AG20443 (cell line): ENCODE results near the gene CCM2.
A peak's percentile ranks its signal among the peaks of the same experiment; 100 is the strongest.
"Not testable (repeated sequence)": the region's sequence is repeated elsewhere in the genome, so short reads cannot be mapped to it uniquely, and the experiment has no call there.

ENCODE experiments used
- DNase-seq: peaks from one replicate; pipeline ENCODE4 v3.0.0; 2012; ENCODE audit warnings: low spot score, mixed read lengths

Gene CCM2

DNA sequence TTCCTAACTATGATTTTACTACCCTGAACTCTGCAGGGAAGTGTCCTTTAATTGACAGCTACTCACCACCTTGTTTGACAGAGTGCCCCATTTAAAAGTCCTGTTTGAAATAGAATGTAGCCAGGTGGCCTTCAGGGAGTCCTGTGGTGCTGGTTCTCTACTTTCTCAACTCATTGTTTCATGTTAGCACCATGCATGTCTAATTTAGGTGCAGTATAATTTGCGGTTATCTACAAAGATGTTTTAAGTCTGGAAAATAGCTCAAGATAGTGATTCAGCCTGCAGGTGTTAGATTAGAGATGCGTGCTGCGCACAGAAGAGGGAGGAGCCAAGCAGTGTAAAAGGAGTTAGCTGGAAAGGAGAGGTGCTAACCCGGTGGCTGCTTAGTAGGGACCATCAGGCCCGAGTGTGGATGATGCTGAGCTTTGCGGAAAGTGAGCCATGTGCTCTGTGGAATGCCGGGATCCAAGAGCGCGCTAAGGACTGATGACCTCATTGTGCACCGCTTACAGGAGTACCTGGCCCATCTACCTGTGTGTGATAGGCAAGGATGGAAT, 1.2 kb downstream of the CCM2 start:
- DNase-seq, result no peak

GRCh38 chr7:45001826-45002225, 1.8 kb downstream of the CCM2 start:
- no peak for DNase-seq

DNA sequence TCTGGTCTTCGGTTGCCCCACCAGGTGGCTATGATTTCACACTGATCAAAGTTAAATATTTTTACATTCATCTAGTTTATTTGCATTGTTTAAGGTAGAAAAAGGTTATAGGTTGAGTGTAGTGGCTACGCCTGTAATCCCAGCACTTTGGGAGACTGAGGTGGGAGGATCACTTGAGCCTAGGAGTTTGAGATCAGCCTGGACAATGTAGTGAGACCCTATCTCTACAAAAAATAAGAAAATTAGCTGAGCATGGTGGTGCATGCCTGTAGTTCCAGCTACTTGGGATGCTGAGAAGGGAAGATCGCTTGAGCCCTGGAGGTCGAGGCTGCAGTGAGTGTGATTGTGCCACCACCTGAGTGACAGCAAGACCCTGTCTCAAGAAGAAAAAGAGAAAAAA, 3.8 kb downstream of the CCM2 start:
- DNase-seq, result no peak

DNA sequence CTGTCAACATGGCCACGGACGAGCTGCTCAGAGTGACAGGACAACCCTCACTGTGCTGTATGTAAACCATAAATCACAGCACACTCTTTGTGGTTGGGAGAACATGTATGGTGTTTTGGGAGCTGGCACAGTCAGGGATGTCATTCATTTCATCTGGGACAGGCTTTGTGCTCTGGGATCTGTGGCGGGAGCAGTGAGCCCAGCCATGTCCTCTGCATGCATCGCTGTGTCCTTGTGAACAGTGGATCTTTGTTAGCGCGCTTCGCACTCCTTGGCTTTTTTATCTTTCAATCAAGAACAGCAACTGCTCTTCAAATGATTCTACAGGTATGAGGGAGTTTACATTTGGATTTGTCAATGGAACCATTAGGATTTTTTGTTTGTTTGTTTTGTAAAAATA, 7.1 kb downstream of the CCM2 start:
- no peak for DNase-seq

DNA sequence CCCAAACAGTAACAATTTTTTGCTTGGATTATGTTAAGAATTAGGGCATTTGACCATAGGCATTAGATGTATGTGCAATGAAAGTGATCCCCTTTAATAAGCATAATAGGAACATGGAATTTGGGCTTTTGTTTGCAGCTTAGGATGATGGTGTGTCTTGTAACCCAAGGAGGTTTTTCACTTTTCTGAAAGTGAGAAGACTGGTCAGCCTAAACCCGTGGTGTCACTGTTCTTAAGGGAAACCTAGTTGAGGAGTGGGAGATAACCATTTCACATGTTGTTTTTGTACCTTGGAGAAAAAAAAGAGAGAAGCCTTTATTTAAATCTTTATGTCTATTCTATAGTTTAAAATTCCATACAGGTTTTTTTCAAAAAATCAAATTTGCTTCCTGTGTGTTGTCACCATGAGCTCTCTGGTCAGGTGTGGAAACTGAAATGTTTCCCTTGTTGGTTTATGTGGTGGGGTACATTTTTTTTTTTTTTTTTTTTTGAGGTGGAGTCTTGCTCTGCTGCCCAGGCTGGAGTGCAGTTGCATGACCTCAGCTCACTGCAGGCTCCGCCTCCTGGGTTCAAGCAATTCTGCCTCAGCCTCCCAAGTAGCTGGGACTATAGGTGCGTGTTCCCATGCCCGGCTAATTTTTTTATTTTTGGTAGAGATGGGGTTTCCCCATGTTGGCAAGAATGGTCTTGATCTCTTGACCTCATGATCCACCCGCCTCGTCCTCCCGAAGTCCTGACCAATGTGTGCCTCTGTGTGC, 7.7 kb downstream of the CCM2 start:
- DNase-seq, result no peak

GRCh38 chr7:45013465-45013967, 13.5 kb downstream of the CCM2 start:
- DNase-seq, result no peak

- no peak for DNase-seq
Observed at GRCh38 chr7:45015313-45015712, 15.3 kb downstream of the CCM2 start.

DNA sequence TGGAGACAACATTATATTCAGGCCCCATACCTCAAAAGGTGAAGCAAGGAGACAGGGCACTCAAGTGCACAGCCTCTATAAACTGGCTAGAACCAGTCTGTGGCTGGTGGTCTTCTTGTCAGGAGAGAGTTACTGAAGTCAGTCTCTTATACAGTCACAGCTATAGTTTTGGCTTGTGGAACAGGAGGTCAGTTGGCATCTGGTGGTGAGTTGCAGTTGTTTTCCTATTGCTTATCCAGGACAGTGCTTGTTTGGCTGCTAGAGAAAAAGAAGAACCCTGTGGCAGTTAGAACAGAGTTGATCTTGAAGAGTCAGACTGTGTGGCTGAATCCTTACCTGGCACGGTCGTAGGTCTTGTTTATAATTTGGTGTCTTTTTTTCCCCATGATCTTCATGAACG, 17.3 kb downstream of the CCM2 start:
- DNase-seq, result no peak

- no peak for DNase-seq
Observed at GRCh38 chr7:45020915-45021314, 20.9 kb downstream of the CCM2 start.

DNA sequence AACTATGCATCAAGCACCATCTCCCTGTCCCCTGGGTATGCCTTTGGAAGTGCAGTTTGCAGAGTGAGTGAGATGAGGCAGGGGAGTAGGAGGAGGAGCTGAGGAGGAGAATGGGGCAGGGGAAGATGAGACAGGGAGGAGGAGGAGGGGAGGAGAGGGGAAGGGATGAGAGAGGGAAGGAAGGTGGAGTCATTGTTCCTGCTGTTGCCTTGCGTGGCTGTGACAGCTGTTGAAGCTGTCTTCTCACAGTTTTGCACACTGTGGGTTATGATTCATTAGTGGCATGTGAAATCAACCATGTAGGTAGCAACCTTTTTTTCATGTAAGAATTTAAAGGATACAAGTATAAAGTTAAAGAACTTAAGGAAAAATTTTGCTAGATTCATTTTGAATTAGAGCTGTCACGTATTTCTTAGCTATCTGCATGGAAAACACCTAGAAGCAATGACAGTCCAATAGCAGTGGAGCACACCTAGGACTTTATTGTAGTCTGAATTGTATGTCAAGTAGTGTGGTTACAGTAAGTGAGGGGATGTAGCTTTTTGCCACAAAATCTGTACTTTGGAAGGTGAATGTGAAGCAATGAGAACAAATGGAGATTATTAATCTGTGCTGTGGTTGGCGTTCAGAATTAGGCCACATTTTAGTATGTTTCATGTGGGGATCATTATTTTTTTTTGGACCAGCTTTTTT, 21.7 kb downstream of the CCM2 start:
- peak; percentile 40 for DNase-seq

DNA sequence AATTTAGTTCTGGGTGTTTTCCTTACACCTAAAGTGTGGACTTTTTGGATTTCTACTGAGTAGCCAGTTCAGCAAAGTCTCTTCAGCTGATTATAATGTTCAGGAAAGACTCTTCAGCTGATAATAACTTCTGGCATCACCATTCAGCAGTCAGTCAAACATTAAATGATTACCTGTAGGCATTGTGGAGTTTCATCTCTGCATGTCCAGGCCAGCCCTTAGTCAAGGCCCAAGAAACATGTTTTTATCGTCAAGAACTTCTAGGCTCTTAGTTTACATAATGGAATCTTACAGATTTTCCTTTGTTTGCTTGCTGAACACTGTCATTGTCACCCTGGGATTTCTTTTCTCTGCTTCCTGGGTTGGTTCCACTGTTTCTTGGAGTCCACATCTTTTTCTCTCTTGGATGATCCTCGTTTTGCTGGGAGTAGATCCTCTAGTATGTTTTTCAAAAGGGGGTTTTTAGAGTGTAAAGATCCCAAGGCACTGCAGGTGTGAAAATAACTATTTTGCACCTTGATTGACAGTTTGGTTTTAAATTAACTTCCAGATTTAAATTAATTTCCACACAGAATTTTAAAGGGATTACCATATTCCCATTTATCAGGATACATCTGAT, 24.2 kb downstream of the CCM2 start:
- no peak for DNase-seq

DNA sequence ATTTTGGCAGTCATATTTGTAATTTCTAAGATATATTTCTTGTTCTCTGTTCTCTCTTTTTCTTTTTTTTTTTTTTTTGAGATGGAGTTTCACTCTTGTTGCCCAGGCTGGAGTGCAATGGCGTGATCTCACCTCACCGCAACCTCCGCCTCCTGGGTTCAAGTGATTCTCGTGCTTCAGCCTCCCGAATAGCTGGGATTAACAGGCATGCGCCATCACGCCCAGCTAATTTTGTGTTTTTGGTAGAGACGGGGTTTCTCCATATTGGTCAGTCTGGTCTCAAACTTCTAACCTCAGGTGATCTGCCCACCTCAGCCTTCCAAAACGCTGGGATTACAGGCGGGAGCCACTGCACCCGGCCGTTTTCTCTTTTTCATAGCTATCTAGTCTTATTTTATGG, 25.5 kb downstream of the CCM2 start:
- not testable (repeated sequence) for DNase-seq

DNA sequence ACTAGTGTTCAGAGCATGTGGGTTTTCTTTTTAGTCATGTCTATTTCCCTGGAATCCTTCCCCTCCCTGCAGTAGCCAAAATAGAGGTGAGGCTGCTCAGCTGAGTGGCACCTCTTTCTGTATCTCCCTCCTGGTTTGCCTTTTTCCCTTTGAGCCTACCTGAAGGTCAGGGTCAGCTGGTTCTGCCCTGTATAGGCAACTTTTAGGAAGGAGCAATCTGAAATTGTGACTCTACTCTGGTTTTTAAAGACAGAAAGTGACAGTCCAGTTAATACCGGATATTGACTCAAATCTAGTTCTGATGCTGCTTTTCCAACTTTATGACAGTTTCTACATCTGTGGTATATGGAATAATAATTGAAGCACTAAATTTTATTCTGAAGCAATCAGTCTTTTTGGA, 26.0 kb downstream of the CCM2 start:
- DNase-seq, result no peak

DNA sequence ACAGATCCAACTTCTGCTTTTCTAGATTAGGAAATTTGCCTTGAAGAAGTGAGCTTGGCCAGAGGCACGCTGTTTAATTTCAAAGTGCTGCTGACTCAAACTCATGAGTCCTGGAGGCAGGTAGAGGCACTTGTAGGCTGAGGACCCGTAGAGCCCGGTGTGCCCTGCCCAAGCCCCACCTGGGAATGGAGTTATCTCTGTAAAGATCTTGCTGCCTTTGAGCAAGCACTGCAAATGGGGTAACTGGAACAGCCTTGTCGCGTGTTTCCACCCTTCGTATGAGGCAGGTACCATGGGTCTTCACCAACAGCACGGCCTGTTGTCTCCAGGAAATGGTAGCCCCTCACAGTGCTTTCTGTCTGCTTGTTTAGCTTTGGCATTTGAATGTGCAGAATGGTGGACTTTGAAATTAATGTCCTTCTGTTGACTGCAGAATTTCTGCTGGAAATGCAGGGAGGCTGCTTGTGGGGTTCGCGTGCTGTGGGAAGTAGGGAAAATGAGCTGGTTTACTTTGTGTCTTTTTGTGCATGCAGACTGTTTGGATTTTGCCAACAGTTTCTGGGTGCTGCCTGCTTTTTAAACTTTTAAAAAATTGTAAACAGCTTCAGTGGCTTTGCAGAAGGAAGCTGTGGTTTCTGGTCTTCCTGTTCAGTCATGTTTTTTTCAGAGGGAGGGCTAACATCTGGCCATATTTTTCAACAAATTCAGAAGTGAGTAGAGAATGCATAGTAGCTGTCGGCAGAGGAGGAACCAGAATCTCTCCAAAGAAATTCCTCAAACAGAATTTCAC, 27.2 kb downstream of the CCM2 start:
- peak; percentile 21 for DNase-seq

- no peak for DNase-seq
Observed at GRCh38 chr7:45027774-45028114, 27.7 kb downstream of the CCM2 start.

DNA sequence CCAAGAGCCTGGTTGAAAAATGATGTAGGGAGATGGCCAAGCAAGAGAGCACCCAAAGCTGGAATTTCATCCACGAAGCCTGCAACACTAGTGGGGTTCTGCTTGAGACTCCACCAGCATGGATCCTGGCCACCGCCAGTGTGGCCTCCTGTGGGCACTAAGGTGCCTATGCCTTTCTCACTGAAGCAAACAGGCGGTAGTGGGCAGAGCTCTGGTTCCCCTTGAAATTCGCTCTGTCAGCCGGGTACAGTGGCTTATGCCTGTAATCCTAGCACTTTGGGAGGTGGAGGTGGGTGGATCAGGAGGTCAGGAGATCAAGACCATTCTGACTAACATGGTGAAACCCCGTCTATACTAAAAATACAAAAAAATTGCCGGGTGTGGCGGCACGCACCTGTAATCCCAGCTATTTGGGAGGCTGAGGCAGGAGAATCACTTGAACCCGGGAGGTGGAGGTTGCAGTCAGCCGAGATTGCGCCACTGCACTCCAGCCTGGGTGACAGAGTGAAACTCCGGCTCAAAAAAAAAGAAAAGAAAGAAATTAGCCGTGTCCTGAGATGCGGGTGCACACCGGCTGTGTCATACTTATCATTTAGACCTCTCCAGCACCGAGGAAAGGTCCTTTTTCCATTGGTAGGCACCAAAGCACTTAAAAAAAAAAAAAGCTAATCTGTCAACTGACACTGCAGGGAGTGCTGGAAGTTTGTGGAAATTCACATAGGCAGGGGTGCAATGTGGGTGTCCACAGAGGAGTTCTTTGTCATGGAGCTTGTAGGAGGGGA, 28.3 kb downstream of the CCM2 start:
- DNase-seq, result no peak

DNA sequence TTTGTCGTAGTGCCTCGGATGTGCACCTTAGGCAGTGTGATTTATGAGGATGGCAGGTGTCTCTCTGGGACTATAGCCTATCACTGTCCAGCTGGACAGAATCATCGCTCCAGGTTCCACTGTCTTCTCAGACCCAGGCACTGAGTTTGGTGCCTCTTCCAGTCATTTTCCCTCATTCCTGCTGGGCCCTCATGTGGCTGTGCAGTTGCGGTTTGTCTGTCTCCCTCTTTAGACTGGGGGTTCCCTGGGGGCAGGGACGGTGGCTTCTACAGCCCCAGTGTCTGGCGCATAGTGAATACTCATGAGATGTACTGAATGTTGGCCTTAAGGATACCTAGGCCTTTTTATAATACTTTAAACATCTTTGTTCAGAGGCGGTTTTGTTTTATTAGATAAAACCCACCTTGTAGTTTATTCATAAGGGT, 28.9 kb downstream of the CCM2 start:
- no peak for DNase-seq

DNA sequence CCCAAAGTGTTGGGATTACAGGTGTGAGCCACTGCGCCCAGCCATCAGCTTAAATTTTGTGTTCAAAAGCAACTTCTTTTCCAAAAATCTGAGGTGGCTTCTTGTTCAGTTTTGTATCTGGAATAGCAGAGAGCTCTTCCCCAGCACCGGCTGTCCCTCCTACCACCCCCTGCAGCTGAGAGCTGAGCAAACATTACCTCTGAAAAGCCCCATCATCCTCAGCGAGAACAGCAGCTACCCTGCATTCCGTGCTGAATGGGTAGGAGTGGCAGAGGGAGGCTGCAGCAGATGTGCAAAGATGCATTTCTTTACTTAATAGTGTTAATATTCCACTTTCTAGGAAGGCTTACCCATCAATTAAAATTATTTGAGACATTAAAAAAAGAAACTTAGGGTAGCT, 31.8 kb downstream of the CCM2 start:
- DNase-seq, result no peak

DNA sequence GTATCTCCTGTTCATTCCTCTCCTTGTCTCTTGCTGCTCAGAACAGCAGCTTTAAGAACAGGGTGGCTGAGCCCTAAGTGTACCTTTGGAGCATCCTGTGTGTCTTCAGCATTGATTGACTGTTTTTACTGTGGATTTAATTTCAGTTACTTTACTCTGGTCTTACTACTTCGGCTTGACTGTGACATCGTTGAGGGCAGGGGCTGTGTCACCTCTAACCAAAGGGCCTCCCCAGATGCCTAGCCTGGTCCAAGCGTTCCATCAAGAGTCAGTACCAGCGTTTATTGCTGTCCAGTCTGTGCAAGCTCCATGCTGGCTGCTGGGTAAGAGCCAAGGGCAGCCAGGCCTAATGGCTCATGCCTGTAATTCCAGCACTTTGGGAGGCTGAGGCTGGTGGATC, 32.4 kb downstream of the CCM2 start:
- DNase-seq, result no peak

GRCh38 chr7:45033261-45033930, 33.4 kb downstream of the CCM2 start:
- DNase-seq, result peak; percentile 50

DNA sequence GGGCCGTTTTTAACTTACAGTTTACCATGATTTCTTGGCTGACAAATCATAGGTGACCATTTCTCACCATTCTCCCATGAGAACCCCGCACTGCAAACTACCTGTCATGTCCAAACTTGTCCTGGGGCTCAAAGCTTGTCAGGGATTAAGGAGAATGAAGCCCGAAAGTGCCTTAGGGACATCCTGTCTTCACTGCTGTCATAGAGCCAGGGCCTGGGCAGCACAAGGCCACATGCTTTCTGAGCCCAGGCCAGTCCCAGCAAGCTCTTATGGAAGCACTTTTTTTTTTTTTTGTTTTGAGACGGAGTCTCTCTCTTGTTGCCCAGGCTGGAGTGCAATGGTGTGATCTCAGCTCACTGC, 33.9 kb downstream of the CCM2 start:
- peak; percentile 42 for DNase-seq
